ENCODE results near the gene MID1.

Gene MID1

GRCh38 chrX:10423716-10424115 is 196.7 kb downstream of the MID1 start:
- TF ChIP-seq CTCF (IDR thresholded peaks at IDR 0.05; ENCODE audit: low read depth, low read length) = no peak
- no peak for DNase-seq (ENCODE audit: low read depth, low spot score)
- in situ Hi-C loops (cut with HindIII; ENCODE audit: low sequenced_read_pairs) = no loop called here
- H3K4me3 ChIP-seq (ENCODE audit: low read depth, low read length) = no peak overlapping the region

GRCh38 chrX:10420134-10420533 is 200.3 kb downstream of the MID1 start:
- in situ Hi-C loops (cut with HindIII; ENCODE audit: low sequenced_read_pairs) = no loop called here
- H3K4me3 ChIP-seq (ENCODE audit: low read depth, low read length) = no peak overlapping the region
- no peak for TF ChIP-seq CTCF (IDR thresholded peaks at IDR 0.05; ENCODE audit: low read depth, low read length)
- DNase-seq (ENCODE audit: low read depth, low spot score) = no peak

GRCh38 chrX:10416424-10416823 is 204.0 kb downstream of the MID1 start:
- no peak for TF ChIP-seq CTCF (IDR thresholded peaks at IDR 0.05; ENCODE audit: low read depth, low read length)
- in situ Hi-C loops (cut with HindIII; ENCODE audit: low sequenced_read_pairs) = no loop called here
- DNase-seq (ENCODE audit: low read depth, low spot score) = no peak
- no peak overlapping the region for H3K4me3 ChIP-seq (ENCODE audit: low read depth, low read length)

GRCh38 chrX:10415306-10416001 is 204.9 kb downstream of the MID1 start:
- DNase-seq (ENCODE audit: low read depth, low spot score) = peak; percentile 45
- TF ChIP-seq CTCF (IDR thresholded peaks at IDR 0.05; ENCODE audit: low read depth, low read length) = no peak
- no peak overlapping the region for H3K4me3 ChIP-seq (ENCODE audit: low read depth, low read length)
- in situ Hi-C loops (cut with HindIII; ENCODE audit: low sequenced_read_pairs) = no loop called here

- no peak for TF ChIP-seq CTCF (IDR thresholded peaks at IDR 0.05; ENCODE audit: low read depth, low read length)
- in situ Hi-C loops (cut with HindIII; ENCODE audit: low sequenced_read_pairs) = no loop called here
- H3K4me3 ChIP-seq (ENCODE audit: low read depth, low read length) = no peak overlapping the region
- DNase-seq (ENCODE audit: low read depth, low spot score) = peak; percentile 27
Measured at GRCh38 chrX:10414862-10415261, 205.5 kb downstream of the MID1 start.

GRCh38 chrX:10414156-10414824 is 206.1 kb downstream of the MID1 start:
- H3K4me3 ChIP-seq (ENCODE audit: low read depth, low read length) = no peak overlapping the region
- no peak for DNase-seq (ENCODE audit: low read depth, low spot score)
- in situ Hi-C loops (cut with HindIII; ENCODE audit: low sequenced_read_pairs) = no loop called here
- no peak for TF ChIP-seq CTCF (IDR thresholded peaks at IDR 0.05; ENCODE audit: low read depth, low read length)
